HEK293 (cell line): Measurements from ENCODE around the gene AJUBA.
A peak's percentile ranks its signal among the peaks of the same experiment; 100 is the strongest.

ENCODE experiments used
- BCL11B ChIP-seq: fragments of 450-650 bp; formaldehyde crosslinking; IDR thresholded peaks from 2 replicates; pipeline ENCODE4 v1.5.1; 2016; ENCODE audit warnings: low read depth, missing biosample characterization, missing genetic modification characterization
- FEZF1 ChIP-seq: fragments of 450-650 bp; formaldehyde crosslinking; IDR thresholded peaks from 2 replicates; pipeline ENCODE4 v1.5.1; 2016; ENCODE audit warnings: missing biosample characterization, missing genetic modification characterization
- GLI2 ChIP-seq: fragments of 450-650 bp; formaldehyde crosslinking; IDR thresholded peaks from 2 replicates; pipeline ENCODE4; 2017; ENCODE audit warnings: missing biosample characterization, missing genetic modification characterization, low read depth, borderline replicate concordance
- GLI4 ChIP-seq: fragments of 450-650 bp; formaldehyde crosslinking; IDR thresholded peaks from 2 replicates; pipeline ENCODE4 v1.5.1; 2016; ENCODE audit warnings: missing biosample characterization, missing genetic modification characterization
- KLF16 ChIP-seq: fragments of 450-650 bp; formaldehyde crosslinking; IDR thresholded peaks from 2 replicates; pipeline ENCODE4 v1.5.1; 2017; ENCODE audit warnings: missing biosample characterization, missing genetic modification characterization
- KLF17 ChIP-seq: fragments of 450-650 bp; formaldehyde crosslinking; IDR thresholded peaks from 2 replicates; pipeline ENCODE4 v1.5.1; 2016; ENCODE audit warnings: missing biosample characterization, missing genetic modification characterization
- MYNN ChIP-seq: fragments of 450-650 bp; formaldehyde crosslinking; IDR thresholded peaks from 2 replicates; pipeline ENCODE4 v1.5.1; 2016; ENCODE audit warnings: missing biosample characterization, missing genetic modification characterization, borderline replicate concordance
- PBX3 ChIP-seq: sonication (generic); formaldehyde crosslinking; IDR thresholded peaks from 2 replicates; pipeline ENCODE4 v1.8.1; 2022; ENCODE audit warnings: mild to moderate bottlenecking, moderate library complexity, missing genetic modification reagents
- SP2 ChIP-seq: fragments of 450-650 bp; formaldehyde crosslinking; IDR thresholded peaks from 2 replicates; pipeline ENCODE4 v1.5.1; 2016; ENCODE audit warnings: missing biosample characterization, missing genetic modification characterization
- ZBTB21 ChIP-seq: fragments of 450-650 bp; formaldehyde crosslinking; IDR thresholded peaks from 2 replicates; pipeline ENCODE4 v1.5.1; 2017; ENCODE audit warnings: missing biosample characterization, missing genetic modification characterization
- ZBTB8A ChIP-seq: fragments of 450-650 bp; formaldehyde crosslinking; IDR thresholded peaks from 2 replicates; pipeline ENCODE4 v1.5.1; 2016; ENCODE audit warnings: missing biosample characterization, missing genetic modification characterization
- ZFP3 ChIP-seq: fragments of 450-650 bp; formaldehyde crosslinking; IDR thresholded peaks from 2 replicates; pipeline ENCODE4 v1.5.1; 2016; ENCODE audit warnings: low read depth, missing biosample characterization, missing genetic modification characterization
- ZFP41 ChIP-seq: fragments of 450-650 bp; formaldehyde crosslinking; IDR thresholded peaks from 2 replicates; pipeline ENCODE4 v1.5.1; 2016; ENCODE audit warnings: missing biosample characterization, missing genetic modification characterization, borderline replicate concordance
- ZIC2 ChIP-seq: fragments of 450-650 bp; formaldehyde crosslinking; IDR thresholded peaks from 2 replicates; pipeline ENCODE4 v1.5.1; 2016; ENCODE audit warnings: missing biosample characterization, missing genetic modification characterization
- ZNF169 ChIP-seq: fragments of 450-650 bp; formaldehyde crosslinking; IDR thresholded peaks from 2 replicates; pipeline ENCODE4 v1.5.1; 2016; ENCODE audit warnings: missing biosample characterization, missing genetic modification characterization
- ZNF202 ChIP-seq: fragments of 450-650 bp; formaldehyde crosslinking; IDR thresholded peaks from 2 replicates; pipeline ENCODE4 v1.5.1; 2016; ENCODE audit warnings: missing biosample characterization, missing genetic modification characterization, borderline replicate concordance
- ZNF24 ChIP-seq: fragments of 450-650 bp; formaldehyde crosslinking; IDR thresholded peaks from 2 replicates; pipeline ENCODE4 v1.5.1; 2016; ENCODE audit warnings: missing biosample characterization, missing genetic modification characterization
- ZNF248 ChIP-seq: fragments of 450-650 bp; formaldehyde crosslinking; IDR thresholded peaks from 2 replicates; pipeline ENCODE4 v1.5.1; 2017; ENCODE audit warnings: missing biosample characterization, missing genetic modification characterization
- ZNF302 ChIP-seq: fragments of 450-650 bp; formaldehyde crosslinking; IDR thresholded peaks from 2 replicates; pipeline ENCODE4 v1.5.1; 2016; ENCODE audit warnings: missing biosample characterization, missing genetic modification characterization, low read depth
- ZNF324 ChIP-seq: fragments of 450-650 bp; formaldehyde crosslinking; IDR thresholded peaks from 2 replicates; pipeline ENCODE4 v1.5.1; 2016; ENCODE audit warnings: missing biosample characterization, missing genetic modification characterization
- ZNF335 ChIP-seq: fragments of 450-650 bp; formaldehyde crosslinking; conservative IDR thresholded peaks from 2 replicates; pipeline ENCODE4 v1.5.1; 2016; ENCODE audit warnings: missing biosample characterization, missing genetic modification characterization
- ZNF366 ChIP-seq: fragments of 450-650 bp; formaldehyde crosslinking; conservative IDR thresholded peaks from 2 replicates; pipeline ENCODE4 v1.5.1; 2016; ENCODE audit warnings: missing biosample characterization, missing genetic modification characterization
- ZNF449 ChIP-seq: fragments of 450-650 bp; formaldehyde crosslinking; IDR thresholded peaks from 2 replicates; pipeline ENCODE4 v1.5.1; 2017; ENCODE audit warnings: missing biosample characterization, mild to moderate bottlenecking, missing genetic modification characterization, moderate library complexity
- ZNF514 ChIP-seq: fragments of 450-650 bp; formaldehyde crosslinking; IDR thresholded peaks from 2 replicates; pipeline ENCODE4 v1.5.1; 2016; ENCODE audit warnings: missing biosample characterization, missing genetic modification characterization
- ZNF530 ChIP-seq: fragments of 450-650 bp; formaldehyde crosslinking; IDR thresholded peaks from 2 replicates; pipeline ENCODE4 v1.5.1; 2016; ENCODE audit warnings: low read depth, missing biosample characterization, missing genetic modification characterization
- ZNF585B ChIP-seq: fragments of 450-650 bp; formaldehyde crosslinking; IDR thresholded peaks from 2 replicates; pipeline ENCODE4 v1.5.1; 2016; ENCODE audit warnings: missing biosample characterization, missing genetic modification characterization
- ZNF610 ChIP-seq: fragments of 450-650 bp; formaldehyde crosslinking; IDR thresholded peaks from 2 replicates; pipeline ENCODE4 v1.5.1; 2016; ENCODE audit warnings: missing biosample characterization, missing genetic modification characterization, borderline replicate concordance
- TF ChIP-seq, protein P1 (sequence below): fragments of 450-650 bp; formaldehyde crosslinking; IDR thresholded peaks from 2 replicates; pipeline ENCODE4; 2016; ENCODE audit warnings: missing biosample characterization, missing genetic modification characterization
- TF ChIP-seq, protein P2 (sequence below): fragments of 450-650 bp; formaldehyde crosslinking; IDR thresholded peaks from 2 replicates; pipeline ENCODE4 v1.5.1; 2016; ENCODE audit warnings: missing biosample characterization, missing genetic modification characterization
- TF ChIP-seq, protein P3 (sequence below): fragments of 450-650 bp; formaldehyde crosslinking; conservative IDR thresholded peaks from 2 replicates; pipeline ENCODE4 v1.5.1; 2016; ENCODE audit warnings: low read depth, missing biosample characterization, missing genetic modification characterization

The AJUBA gene

DNA sequence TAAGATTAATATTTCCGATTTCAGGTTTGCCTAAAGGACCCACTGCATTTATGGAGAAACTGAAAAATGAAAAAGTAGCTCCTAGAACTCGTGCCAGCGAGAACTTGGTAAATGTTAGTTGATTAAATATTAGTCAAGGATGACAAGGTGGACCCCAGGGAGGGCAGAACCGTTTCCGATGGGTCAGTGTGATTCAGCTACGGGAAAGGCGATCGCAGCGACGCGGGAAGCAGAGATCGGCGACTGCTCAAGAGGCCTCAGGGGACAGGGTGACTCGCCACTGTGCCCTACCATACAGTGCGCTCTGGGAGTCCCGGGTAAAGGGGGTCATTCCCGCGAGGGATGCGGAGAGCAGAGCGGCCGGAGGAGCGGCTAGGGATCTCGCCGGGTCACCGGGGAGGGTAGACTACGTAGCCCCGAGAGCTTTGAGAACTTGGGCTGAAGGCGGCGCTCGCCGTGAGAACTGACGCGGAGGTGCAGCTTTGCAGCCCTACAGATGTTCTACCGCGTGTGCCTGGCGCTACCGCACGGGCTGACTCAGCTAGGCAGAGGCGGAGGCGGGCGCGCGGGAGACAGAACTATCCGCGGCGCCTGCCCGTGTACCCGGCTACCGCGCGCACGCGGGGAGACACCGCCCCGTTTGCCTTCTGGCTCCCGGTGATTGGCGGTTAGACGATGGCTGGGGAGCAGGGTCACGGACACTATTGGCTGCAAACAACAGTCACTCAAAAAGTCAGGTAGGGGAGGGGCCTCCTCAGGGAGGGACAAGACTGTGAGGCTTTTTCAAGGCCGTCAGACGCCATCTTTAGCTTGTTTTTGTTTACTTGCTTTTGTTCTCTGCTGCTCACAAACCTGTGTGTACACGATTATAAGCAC lies 24.4 kb upstream of the AJUBA start (continued):
- TF ChIP-seq ZNF449 (tag by site-specific recombination) (peak; percentile 88), ZFP41 (tag by site-specific recombination) (no peak), ZIC2 (tag by site-specific recombination) (peak; percentile 37; the same call in 1 of the 2 replicates), KLF16 (tag by site-specific recombination) (peak; percentile 92), ZNF366 (0 out of 2 replicates have a peak, but pooled peaks have one; percentile 16), PBX3 (CRISPR knock-in tag) (peak; percentile 79; the same call in 1 of the 2 replicates), GLI2 (tag by site-specific recombination) (no peak), FEZF1 (peak; percentile 27; the same call in 1 of the 2 replicates), BCL11B (no peak), ZNF302 (tag by site-specific recombination) (no peak), ZNF335 (tag by site-specific recombination) (peak; percentile 87), MYNN (tag by site-specific recombination) (no peak), ZNF24 (tag by site-specific recombination) (peak; percentile 84), ZNF169 (no peak), GLI4 (tag by site-specific recombination) (no peak), ZBTB21 (tag by site-specific recombination) (peak; percentile 50; the same call in 1 of the 2 replicates), SP2 (tag by site-specific recombination) (peak; percentile 97), KLF17 (tag by site-specific recombination) (no peak; the same call in 1 of the 2 replicates), ZNF585B (tag by site-specific recombination) (no peak), ZNF610 (tag by site-specific recombination) (peak; percentile 93), ZBTB8A (peak; percentile 99), ZNF514 (no peak), ZNF324 (tag by site-specific recombination) (peak; percentile 80; the same call in 1 of the 2 replicates), ZNF530 (tag by site-specific recombination) (no peak), ZFP3 (tag by site-specific recombination) (no peak), ZNF248 (tag by site-specific recombination) (no peak), ZNF202 (no peak)
- TF ChIP-seq, protein P1, sequence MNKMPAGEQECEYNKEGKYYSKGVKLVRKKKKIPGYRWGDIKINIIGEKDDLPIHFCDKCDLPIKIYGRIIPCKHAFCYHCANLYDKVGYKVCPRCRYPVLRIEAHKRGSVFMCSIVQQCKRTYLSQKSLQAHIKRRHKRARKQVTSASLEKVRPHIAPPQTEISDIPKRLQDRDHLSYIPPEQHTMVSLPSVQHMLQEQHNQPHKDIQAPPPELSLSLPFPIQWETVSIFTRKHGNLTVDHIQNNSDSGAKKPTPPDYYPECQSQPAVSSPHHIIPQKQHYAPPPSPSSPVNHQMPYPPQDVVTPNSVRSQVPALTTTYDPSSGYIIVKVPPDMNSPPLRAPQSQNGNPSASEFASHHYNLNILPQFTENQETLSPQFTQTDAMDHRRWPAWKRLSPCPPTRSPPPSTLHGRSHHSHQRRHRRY (tag by site-specific recombination) = no peak
- TF ChIP-seq, protein P2, sequence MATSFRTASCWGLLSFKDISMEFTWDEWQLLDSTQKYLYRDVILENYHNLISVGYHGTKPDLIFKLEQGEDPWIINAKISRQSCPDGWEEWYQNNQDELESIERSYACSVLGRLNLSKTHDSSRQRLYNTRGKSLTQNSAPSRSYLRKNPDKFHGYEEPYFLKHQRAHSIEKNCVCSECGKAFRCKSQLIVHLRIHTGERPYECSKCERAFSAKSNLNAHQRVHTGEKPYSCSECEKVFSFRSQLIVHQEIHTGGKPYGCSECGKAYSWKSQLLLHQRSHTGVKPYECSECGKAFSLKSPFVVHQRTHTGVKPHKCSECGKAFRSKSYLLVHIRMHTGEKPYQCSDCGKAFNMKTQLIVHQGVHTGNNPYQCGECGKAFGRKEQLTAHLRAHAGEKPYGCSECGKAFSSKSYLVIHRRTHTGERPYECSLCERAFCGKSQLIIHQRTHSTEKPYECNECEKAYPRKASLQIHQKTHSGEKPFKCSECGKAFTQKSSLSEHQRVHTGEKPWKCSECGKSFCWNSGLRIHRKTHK = no peak
- TF ChIP-seq, protein P3, sequence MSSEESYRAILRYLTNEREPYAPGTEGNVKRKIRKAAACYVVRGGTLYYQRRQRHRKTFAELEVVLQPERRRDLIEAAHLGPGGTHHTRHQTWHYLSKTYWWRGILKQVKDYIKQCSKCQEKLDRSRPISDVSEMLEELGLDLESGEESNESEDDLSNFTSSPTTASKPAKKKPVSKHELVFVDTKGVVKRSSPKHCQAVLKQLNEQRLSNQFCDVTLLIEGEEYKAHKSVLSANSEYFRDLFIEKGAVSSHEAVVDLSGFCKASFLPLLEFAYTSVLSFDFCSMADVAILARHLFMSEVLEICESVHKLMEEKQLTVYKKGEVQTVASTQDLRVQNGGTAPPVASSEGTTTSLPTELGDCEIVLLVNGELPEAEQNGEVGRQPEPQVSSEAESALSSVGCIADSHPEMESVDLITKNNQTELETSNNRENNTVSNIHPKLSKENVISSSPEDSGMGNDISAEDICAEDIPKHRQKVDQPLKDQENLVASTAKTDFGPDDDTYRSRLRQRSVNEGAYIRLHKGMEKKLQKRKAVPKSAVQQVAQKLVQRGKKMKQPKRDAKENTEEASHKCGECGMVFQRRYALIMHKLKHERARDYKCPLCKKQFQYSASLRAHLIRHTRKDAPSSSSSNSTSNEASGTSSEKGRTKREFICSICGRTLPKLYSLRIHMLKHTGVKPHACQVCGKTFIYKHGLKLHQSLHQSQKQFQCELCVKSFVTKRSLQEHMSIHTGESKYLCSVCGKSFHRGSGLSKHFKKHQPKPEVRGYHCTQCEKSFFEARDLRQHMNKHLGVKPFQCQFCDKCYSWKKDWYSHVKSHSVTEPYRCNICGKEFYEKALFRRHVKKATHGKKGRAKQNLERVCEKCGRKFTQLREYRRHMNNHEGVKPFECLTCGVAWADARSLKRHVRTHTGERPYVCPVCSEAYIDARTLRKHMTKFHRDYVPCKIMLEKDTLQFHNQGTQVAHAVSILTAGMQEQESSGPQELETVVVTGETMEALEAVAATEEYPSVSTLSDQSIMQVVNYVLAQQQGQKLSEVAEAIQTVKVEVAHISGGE (tag by site-specific recombination) = no peak; the same call in 1 of the 2 replicates
